Measurements from ENCODE around the gene BRAT1.
A peak's percentile ranks its signal among the peaks of the same experiment; 100 is the strongest.
"Not testable (repeated sequence)": the region's sequence is repeated elsewhere in the genome, so short reads cannot be mapped to it uniquely, and the experiment has no call there.

The BRAT1 gene

GRCh38 chr7:2583798-2584580 is 28.7 kb upstream of the BRAT1 start:
- DNase-seq = no peak

- no peak for DNase-seq
These were observed 26.8 kb upstream of the BRAT1 start for GRCh38 chr7:2582006-2582735.

- no peak for DNase-seq
These were observed 25.3 kb upstream of the BRAT1 start for GRCh38 chr7:2580636-2581035.

- no peak for DNase-seq
These were observed 22.8 kb upstream of the BRAT1 start for GRCh38 chr7:2577914-2578680.

- no peak for DNase-seq
These were observed 21.6 kb upstream of the BRAT1 start for GRCh38 chr7:2576742-2577491.

- DNase-seq = no peak
These were observed 20.5 kb upstream of the BRAT1 start for GRCh38 chr7:2575733-2576340.

- no peak for DNase-seq
These were observed 19.9 kb upstream of the BRAT1 start for GRCh38 chr7:2575046-2575732.

- DNase-seq = no peak
These were observed 18.4 kb upstream of the BRAT1 start for GRCh38 chr7:2573761-2574160.

- no peak for DNase-seq
These were observed 16.9 kb upstream of the BRAT1 start for GRCh38 chr7:2572101-2572842.

GRCh38 chr7:2571409-2571808 is 16.1 kb upstream of the BRAT1 start:
- no peak for DNase-seq

- DNase-seq = no peak
These were observed 14.7 kb upstream of the BRAT1 start for GRCh38 chr7:2570021-2570420.

GRCh38 chr7:2569421-2569820 is 14.1 kb upstream of the BRAT1 start:
- no peak for DNase-seq

- DNase-seq = no peak
These were observed 13.3 kb upstream of the BRAT1 start for GRCh38 chr7:2568521-2569223.

GRCh38 chr7:2567679-2568278 is 12.5 kb upstream of the BRAT1 start:
- DNase-seq = peak; percentile 32

GRCh38 chr7:2566890-2567678 is 11.8 kb upstream of the BRAT1 start:
- DNase-seq = peak; percentile 90

- DNase-seq = no peak
These were observed 11.1 kb upstream of the BRAT1 start for GRCh38 chr7:2566348-2566889.

GRCh38 chr7:2564970-2565540 is 9.7 kb upstream of the BRAT1 start:
- DNase-seq = peak; percentile 37

GRCh38 chr7:2563955-2564354 is 8.6 kb upstream of the BRAT1 start:
- not testable (repeated sequence) for DNase-seq
